IMR-90 (cell line): ENCODE measurements around the gene PLN. TPM values are rescaled to one million over a fixed set of nuclear protein-coding genes. Genes with fewer than 3 reads are reported as not detected.

Source experiments
- ATAC-seq: fragments of 200-7000 bp; cut with Tn5 transposase; 2 replicates; pipeline ENCODE4 v1.9.1; 2020; ENCODE audit warnings: low read depth, mild to moderate bottlenecking, moderate library complexity
- BruUV-seq: library from RNA; stranded (reverse); fragments of 400-500 nt; replicated peaks from 2 replicates; lab custom pipeline; 2021; lab: Mats Ljungman, UMichigan
- CTCF ChIA-PET: fragments of 300-600 bp; formaldehyde crosslinking; extraction: SDS; loops from one replicate; lab custom pipeline; 2021; ENCODE audit warnings: antibody characterized with exemption; lab: Yijun Ruan, JAX
- POLR2A ChIA-PET: fragments of 300-600 bp; sonication (Branson Sonifier 250); formaldehyde crosslinking; loops from one replicate; lab custom pipeline; 2022; ENCODE audit warnings: antibody characterized with exemption; ENCODE audit not compliant: unreplicated experiment; lab: Charles Lee
- DNase-seq: peaks from one replicate; pipeline ENCODE4 v3.0.0; 2013
- H2AFZ ChIP-seq: replicated peaks from 2 replicates; pipeline ENCODE3; 2013; ENCODE audit warnings: low read length, mild to moderate bottlenecking; ENCODE audit not compliant: poor library complexity
- H2AK5ac ChIP-seq: 2 replicates; pipeline ENCODE4 v1.6.1; 2013; ENCODE audit warnings: low read depth, low read length, inconsistent platforms
- H2AK9ac ChIP-seq: replicated peaks from 2 replicates; pipeline ENCODE3; 2013; ENCODE audit warnings: mild to moderate bottlenecking, low read depth, low read length, moderate library complexity; ENCODE audit not compliant: poor library complexity
- H2BK120ac ChIP-seq: 2 replicates; pipeline ENCODE4 v1.6.1; 2013; ENCODE audit warnings: low read depth, low read length, inconsistent platforms
- H2BK15ac ChIP-seq: 3 replicates; pipeline ENCODE4 v1.6.1; 2013; ENCODE audit warnings: low read depth, low read length, inconsistent platforms
- H2BK20ac ChIP-seq: 2 replicates; pipeline ENCODE4 v1.6.1; 2013; ENCODE audit warnings: low read depth, mild to moderate bottlenecking, inconsistent platforms, low read length, moderate library complexity
- H2BK5ac ChIP-seq: 2 replicates; pipeline ENCODE4 v1.6.1; 2013; ENCODE audit warnings: mild to moderate bottlenecking, low read depth, low read length, inconsistent platforms; ENCODE audit not compliant: poor library complexity, severe bottlenecking
- H3K14ac ChIP-seq: replicated peaks from 2 replicates; pipeline ENCODE4 v1.6.1; 2013; ENCODE audit warnings: low read depth, low read length, inconsistent platforms
- H3K18ac ChIP-seq: 2 replicates; pipeline ENCODE4 v1.6.1; 2013; ENCODE audit warnings: low read depth, low read length, control low read depth
- H3K23ac ChIP-seq: 2 replicates; pipeline ENCODE4 v1.6.1; 2013; ENCODE audit warnings: low read depth, low read length, inconsistent platforms
- H3K27ac ChIP-seq: 2 replicates; pipeline ENCODE4 v1.5.1; 2013; ENCODE audit warnings: mild to moderate bottlenecking, control low read depth, low read length; ENCODE audit not compliant: insufficient read depth
- H3K27me3 ChIP-seq: 2 replicates; pipeline ENCODE4 v1.6.1; 2013; ENCODE audit warnings: low read length; ENCODE audit not compliant: control insufficient read depth, insufficient read depth
- H3K36me3 ChIP-seq: 2 replicates; pipeline ENCODE4 v1.6.1; 2013; ENCODE audit warnings: low read length, mixed read lengths; ENCODE audit not compliant: control insufficient read depth, insufficient read depth
- H3K4ac ChIP-seq: 2 replicates; pipeline ENCODE4 v1.6.1; 2013; ENCODE audit warnings: low read depth, low read length, inconsistent platforms
- H3K4me1 ChIP-seq: 2 replicates; pipeline ENCODE4 v1.6.1; 2013; ENCODE audit warnings: low read length, mixed read lengths; ENCODE audit not compliant: control insufficient read depth, insufficient read depth
- H3K4me2 ChIP-seq: 2 replicates; pipeline ENCODE4 v1.6.1; 2013; ENCODE audit warnings: low read depth, mild to moderate bottlenecking, control low read depth, low read length, moderate library complexity
- H3K4me3 ChIP-seq: 2 replicates; pipeline ENCODE4 v1.5.1; 2013; ENCODE audit warnings: low read depth, mild to moderate bottlenecking, control low read depth, low read length, moderate library complexity; ENCODE audit not compliant: insufficient read depth
- H3K56ac ChIP-seq: 2 replicates; pipeline ENCODE4 v1.6.1; 2013; ENCODE audit warnings: low read length, inconsistent platforms; ENCODE audit not compliant: insufficient read depth; ENCODE audit errors: extremely low read depth
- H3K79me1 ChIP-seq, 2 experiments: 2 replicates each; pipeline ENCODE4 v1.6.1; 2013; ENCODE audit warnings: low read length in 2 of 2, inconsistent platforms in 1 of 2, low read depth in 1 of 2
- H3K9ac ChIP-seq: 2 replicates; pipeline ENCODE4 v1.6.1; 2013; ENCODE audit warnings: low read depth, low read length, control low read depth
- H3K9me1 ChIP-seq: 2 replicates; pipeline ENCODE4 v1.6.1; 2013; ENCODE audit warnings: low read length, inconsistent platforms; ENCODE audit not compliant: insufficient read depth
- H3K9me3 ChIP-seq: 2 replicates; pipeline ENCODE4 v1.6.1; 2013; ENCODE audit warnings: low read length; ENCODE audit not compliant: control insufficient read depth, insufficient read depth
- H4K20me1 ChIP-seq: 2 replicates; pipeline ENCODE4 v1.6.1; 2013; ENCODE audit warnings: low read length, inconsistent platforms; ENCODE audit not compliant: insufficient read depth
- H4K5ac ChIP-seq: 2 replicates; pipeline ENCODE4 v1.6.1; 2013; ENCODE audit warnings: mild to moderate bottlenecking, low read depth, low read length, control low read depth
- H4K8ac ChIP-seq, 2 experiments: 2 replicates each; pipeline ENCODE4 v1.6.1; 2013; ENCODE audit warnings: low read depth in 2 of 2, low read length in 2 of 2, control low read depth in 1 of 2, inconsistent platforms in 1 of 2
- H4K91ac ChIP-seq: 2 replicates; pipeline ENCODE4 v1.6.1; 2013; ENCODE audit warnings: low read depth, low read length, inconsistent platforms; ENCODE audit not compliant: insufficient read depth
- BHLHE40 ChIP-seq: fragments of 150-350 bp; IDR thresholded peaks from 2 replicates; pipeline ENCODE4 v1.6.1; 2016; ENCODE audit warnings: mild to moderate bottlenecking, low read depth, low read length
- CEBPB ChIP-seq: IDR thresholded peaks from 2 replicates; pipeline ENCODE4 v1.6.1; 2012; ENCODE audit warnings: low read depth, low read length, improper control_type of control experiment
- FOS ChIP-seq: fragments of 150-350 bp; IDR thresholded peaks from 2 replicates; pipeline ENCODE4 v1.6.1; 2016; ENCODE audit warnings: low read depth, low read length
- MAFK ChIP-seq: IDR thresholded peaks from 2 replicates; pipeline ENCODE4 v1.6.1; 2012; ENCODE audit warnings: low read depth, low read length, improper control_type of control experiment
- MAZ ChIP-seq: IDR thresholded peaks from 2 replicates; pipeline ENCODE4 v1.6.1; 2012; ENCODE audit warnings: low read depth, mild to moderate bottlenecking, low read length, improper control_type of control experiment, moderate library complexity, borderline replicate concordance
- MXI1 ChIP-seq: IDR thresholded peaks from 2 replicates; pipeline ENCODE4 v1.6.1; 2012; ENCODE audit warnings: low read depth, mild to moderate bottlenecking, low read length, moderate library complexity, borderline replicate concordance
- NFE2L2 ChIP-seq: fragments of 150-350 bp; IDR thresholded peaks from 2 replicates; pipeline ENCODE4 v1.6.1; 2016; ENCODE audit warnings: low read depth, mild to moderate bottlenecking, low read length
- POLR2A ChIP-seq: IDR thresholded peaks from 2 replicates; pipeline ENCODE4 v1.6.1; 2012; ENCODE audit warnings: mild to moderate bottlenecking, low read depth, low read length
- RAD21 ChIP-seq: IDR thresholded peaks from 2 replicates; pipeline ENCODE4 v1.6.1; 2012; ENCODE audit warnings: low read length, improper control_type of control experiment
- RFX5 ChIP-seq: IDR thresholded peaks from 2 replicates; pipeline ENCODE4 v1.8.0; 2012; ENCODE audit warnings: low read depth, mild to moderate bottlenecking, low read length, moderate library complexity
- SMC3 ChIP-seq: fragments of 150-350 bp; IDR thresholded peaks from 2 replicates; pipeline ENCODE4 v1.6.1; 2016; ENCODE audit warnings: low read depth, mild to moderate bottlenecking, antibody characterized with exemption, low read length, moderate library complexity
- USF2 ChIP-seq: fragments of 150-350 bp; IDR thresholded peaks from 2 replicates; pipeline ENCODE4 v1.6.1; 2017; ENCODE audit warnings: mild to moderate bottlenecking, antibody characterized with exemption, low read length, low read depth
- WGBS, 2 experiments: methylation state at CpG; one replicate each; pipeline versions ENCODE4 v1.1.5 to v1.1.7; 2013; ENCODE audit warnings: missing lambda C conversion rate in 2 of 2; ENCODE audit not compliant: insufficient read length in 1 of 2; ENCODE audit errors: extremely low coverage in 2 of 2; 5-methylcytosine and 5-hydroxymethylcytosine counted together
- dilution Hi-C: fragments of 300-500 bp; cut with HindIII; formaldehyde crosslinking; loops from one replicate; pipeline ENCODE4 v1.14.3; 2018; ENCODE audit warnings: low sequenced_read_pairs; ENCODE audit not compliant: unreplicated experiment
- in situ Hi-C: fragments of 300-500 bp; cut with MboI; formaldehyde crosslinking; loops from 3 replicates; pipeline ENCODE4 v1.14.3; 2019; ENCODE audit warnings: low sequenced_read_pairs, inconsistent platforms, mixed read lengths
- intact Hi-C: fragments of 100-400 bp; cut with micrococcal nuclease; formaldehyde crosslinking; loops from 2 replicates; pipeline ENCODE4 v1.10.0; 2022
- polyA plus RNA-seq, 3 experiments: library from polyadenylated mRNA; depleted of rRNA; stranded (reverse); fragments of >200 nt; gene quantifications; 2 replicates each; pipeline ENCODE4 v1.2.3, GENCODE V29; 2012; ENCODE audit warnings: low replicate concordance in 1 of 3
- total RNA-seq: library from RNA; depleted of rRNA; stranded (reverse); fragments of >200 nt; gene quantifications from 2 replicates; pipeline ENCODE4 v1.2.3, GENCODE V29; 2012
- TF ChIP-seq, protein P1 (sequence below): conservative IDR thresholded peaks from 2 replicates; pipeline ENCODE4 v1.5.1; 2012; ENCODE audit warnings: mild to moderate bottlenecking, low read depth, low read length, improper control_type of control experiment
- TF ChIP-seq, protein P2 (sequence below): fragments of 150-350 bp; IDR thresholded peaks from 2 replicates; pipeline ENCODE4 v1.6.1; 2016; ENCODE audit warnings: low read depth, mild to moderate bottlenecking, low read length, moderate library complexity, borderline replicate concordance

The PLN gene
- total and polyA plus RNA-seq, 2 of the 4 experiments (the other 2 are of a cell fraction): under 0.01 TPM; not detected in 1

DNA sequence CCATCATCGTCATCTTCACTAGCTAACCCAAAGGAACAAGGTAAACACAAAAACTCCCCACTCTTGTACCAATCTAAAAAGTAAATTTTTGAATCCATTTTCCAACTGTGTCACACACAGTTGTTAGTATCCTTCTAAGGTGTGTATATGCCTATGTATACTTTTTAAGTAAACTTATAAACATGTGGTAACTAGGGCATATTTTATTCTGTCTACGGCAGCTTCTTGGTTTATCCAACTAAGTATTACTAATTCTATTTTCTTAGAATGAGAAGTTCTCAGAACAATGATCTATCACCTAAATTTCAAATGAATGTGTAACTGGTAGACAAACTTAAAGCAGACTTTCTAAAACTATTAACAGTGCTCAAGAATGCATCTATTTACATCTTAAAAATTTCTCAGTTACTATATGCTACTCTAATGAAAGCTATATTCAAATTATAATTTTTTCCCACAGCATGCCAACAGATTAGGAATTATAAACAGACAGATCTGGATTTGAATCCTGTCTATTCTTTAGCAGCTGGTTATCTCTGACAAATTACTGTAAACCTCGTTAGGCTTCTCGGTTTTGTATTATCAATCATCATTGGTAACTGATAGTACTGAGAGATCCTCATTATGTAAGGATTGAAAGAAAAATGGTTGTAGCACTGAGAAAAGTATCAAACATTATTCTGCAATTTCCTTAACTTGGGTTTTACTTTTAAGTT lies 1.8 kb upstream of the PLN start:
- H2AK5ac ChIP-seq: no peak overlapping the region
- H3K9me3 ChIP-seq: no peaks in the 10 kb centered on the region
- no peak overlapping the region for H3K14ac ChIP-seq
- no peaks in the 10 kb centered on the region for H3K9me1 ChIP-seq
- intact Hi-C loops (no loop called here), in situ Hi-C loops (no loop called here), dilution Hi-C loops (no loop called here)
- no CpG with 5 or more reads among the region's 4 CpGs for WGBS, 2 experiments
- no peak overlapping the region for H2AK9ac ChIP-seq
- peak overlapping the region; percentile 30; the same call in 1 of the 2 replicates for H3K4me2 ChIP-seq
- H2BK120ac ChIP-seq: no peak overlapping the region
- H2BK20ac ChIP-seq: no peak overlapping the region
- CTCF ChIA-PET: interaction anchor here (0.9 to 1.0 kb wide), 2 partner anchors 245 to 264 kb away, joined by 3 read pairs; no protein-coding TSS in a partner anchor
- POLR2A ChIA-PET: no interaction called here
- H4K91ac ChIP-seq: no peak overlapping the region
- H3K27ac ChIP-seq: no peak overlapping the region
- H2BK5ac ChIP-seq: no peak overlapping the region
- TF ChIP-seq, protein P1, sequence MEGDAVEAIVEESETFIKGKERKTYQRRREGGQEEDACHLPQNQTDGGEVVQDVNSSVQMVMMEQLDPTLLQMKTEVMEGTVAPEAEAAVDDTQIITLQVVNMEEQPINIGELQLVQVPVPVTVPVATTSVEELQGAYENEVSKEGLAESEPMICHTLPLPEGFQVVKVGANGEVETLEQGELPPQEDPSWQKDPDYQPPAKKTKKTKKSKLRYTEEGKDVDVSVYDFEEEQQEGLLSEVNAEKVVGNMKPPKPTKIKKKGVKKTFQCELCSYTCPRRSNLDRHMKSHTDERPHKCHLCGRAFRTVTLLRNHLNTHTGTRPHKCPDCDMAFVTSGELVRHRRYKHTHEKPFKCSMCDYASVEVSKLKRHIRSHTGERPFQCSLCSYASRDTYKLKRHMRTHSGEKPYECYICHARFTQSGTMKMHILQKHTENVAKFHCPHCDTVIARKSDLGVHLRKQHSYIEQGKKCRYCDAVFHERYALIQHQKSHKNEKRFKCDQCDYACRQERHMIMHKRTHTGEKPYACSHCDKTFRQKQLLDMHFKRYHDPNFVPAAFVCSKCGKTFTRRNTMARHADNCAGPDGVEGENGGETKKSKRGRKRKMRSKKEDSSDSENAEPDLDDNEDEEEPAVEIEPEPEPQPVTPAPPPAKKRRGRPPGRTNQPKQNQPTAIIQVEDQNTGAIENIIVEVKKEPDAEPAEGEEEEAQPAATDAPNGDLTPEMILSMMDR: no peak
- no peak for TF ChIP-seq MAZ
- TF ChIP-seq POLR2A: no peak
- TF ChIP-seq NFE2L2: no peak
- TF ChIP-seq USF2: no peak
- TF ChIP-seq FOS: no peak
- no peak for TF ChIP-seq CEBPB
- TF ChIP-seq RFX5: no peak
- no peak for TF ChIP-seq RAD21
- TF ChIP-seq MXI1: no peak
- TF ChIP-seq, protein P2, sequence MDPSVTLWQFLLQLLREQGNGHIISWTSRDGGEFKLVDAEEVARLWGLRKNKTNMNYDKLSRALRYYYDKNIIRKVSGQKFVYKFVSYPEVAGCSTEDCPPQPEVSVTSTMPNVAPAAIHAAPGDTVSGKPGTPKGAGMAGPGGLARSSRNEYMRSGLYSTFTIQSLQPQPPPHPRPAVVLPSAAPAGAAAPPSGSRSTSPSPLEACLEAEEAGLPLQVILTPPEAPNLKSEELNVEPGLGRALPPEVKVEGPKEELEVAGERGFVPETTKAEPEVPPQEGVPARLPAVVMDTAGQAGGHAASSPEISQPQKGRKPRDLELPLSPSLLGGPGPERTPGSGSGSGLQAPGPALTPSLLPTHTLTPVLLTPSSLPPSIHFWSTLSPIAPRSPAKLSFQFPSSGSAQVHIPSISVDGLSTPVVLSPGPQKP: no peak
- TF ChIP-seq BHLHE40: no peak
- TF ChIP-seq SMC3: no peak
- no peak for TF ChIP-seq MAFK
- H3K36me3 ChIP-seq: no peaks in the 10 kb centered on the region
- H2BK15ac ChIP-seq: no peak overlapping the region
- H3K56ac ChIP-seq: peak overlapping the region; percentile 21; the same call in 1 of the 2 replicates
- H3K9ac ChIP-seq: no peak overlapping the region
- H3K4ac ChIP-seq: no peak overlapping the region
- BruUV-seq: no TSS peak
- no peak for DNase-seq
- H4K8ac ChIP-seq: peak overlapping the region in 1 of 2 experiments; percentile 17; a peak in 1 of 4 replicates
- peaks cover 6 to 7% of the 10 kb centered on the region in 2 experiments; a peak in 3 of 4 replicates for H3K79me1 ChIP-seq
- H3K18ac ChIP-seq: no peak overlapping the region
- no peak for ATAC-seq
- H3K4me1 ChIP-seq: no peaks in the 10 kb centered on the region
- H3K23ac ChIP-seq: no peak overlapping the region
- no peak overlapping the region for H3K4me3 ChIP-seq
- H4K20me1 ChIP-seq: no peaks in the 10 kb centered on the region
- H3K27me3 ChIP-seq: no peaks in the 10 kb centered on the region
- no peak overlapping the region for H4K5ac ChIP-seq
- H2AFZ ChIP-seq: no peak overlapping the region
